GM12878 (cell line): ENCODE measurements around the gene GABRB2. TPM values are rescaled to one million over a fixed set of nuclear protein-coding genes. Genes with fewer than 3 reads are reported as not detected.

ENCODE experiments used
- ATAC-seq: fragments of 200-7000 bp; cut with Tn5 transposase; 3 replicates; pipeline ENCODE4 v1.9.1; 2020; ENCODE audit warnings: mild to moderate bottlenecking, moderate library complexity
- BruUV-seq: library from RNA; stranded (reverse); fragments of 400-500 nt; replicated peaks from 2 replicates; lab custom pipeline; 2021; lab: Mats Ljungman, UMichigan
- CTCF ChIA-PET: fragments of 300-600 bp; sonication (Branson Sonifier 250); formaldehyde crosslinking; extraction: SDS; loops from one replicate; lab custom pipeline; 2021; ENCODE audit warnings: inconsistent platforms; lab: Yijun Ruan, JAX
- POLR2A ChIA-PET: fragments of 350-600 bp; formaldehyde crosslinking; extraction: SDS; loops from one replicate; lab custom pipeline; 2021; ENCODE audit warnings: inconsistent platforms; lab: Charles Lee
- RAD21 ChIA-PET: fragments of 300-600 bp; sonication (Branson Sonifier 250); formaldehyde crosslinking; loops from one replicate; lab custom pipeline; 2023; ENCODE audit warnings: antibody characterized with exemption; ENCODE audit not compliant: unreplicated experiment; lab: Charles Lee
- SMC1A ChIA-PET: fragments of 300-600 bp; sonication (Branson Sonifier 250); formaldehyde crosslinking; loops from one replicate; lab custom pipeline; 2023; ENCODE audit not compliant: unreplicated experiment, uncharacterized antibody; lab: Charles Lee
- DNase-seq: peaks from one replicate; pipeline ENCODE4 v3.0.0-alpha.2; 2011; ENCODE audit warnings: low read depth, low spot score
- FAIRE-seq: peaks from 3 replicates; lab custom pipeline; 2011; peaks lifted over from hg19 to GRCh38; lab: Jason Lieb, UNC
- H2AFZ ChIP-seq: 2 replicates; pipeline ENCODE4 v1.6.0; 2011; ENCODE audit warnings: low read depth, low read length, control low read depth; ENCODE audit not compliant: control insufficient read depth
- H3K27ac ChIP-seq: 2 replicates; pipeline ENCODE4 v1.5.1; 2011; ENCODE audit warnings: control low read depth; ENCODE audit not compliant: control insufficient read depth, insufficient read depth
- H3K27me3 ChIP-seq, 2 experiments: replicated peaks in 1 of 2; 2 replicates each; pipeline versions ENCODE4 v1.6.0 to v1.6.1; 2011; ENCODE audit warnings: low read length in 1 of 2; ENCODE audit not compliant: control insufficient read depth in 2 of 2, insufficient read depth in 2 of 2
- H3K36me3 ChIP-seq, 2 experiments: 2 replicates each; pipeline ENCODE4 v1.5.1; 2011; ENCODE audit warnings: low read length in 1 of 2; ENCODE audit not compliant: control insufficient read depth in 2 of 2, insufficient read depth in 2 of 2
- H3K4me1 ChIP-seq: 2 replicates; pipeline ENCODE4 v1.6.1; 2011; ENCODE audit warnings: mild to moderate bottlenecking, low read length, moderate library complexity, mixed read lengths; ENCODE audit not compliant: control insufficient read depth, insufficient read depth
- H3K4me2 ChIP-seq: 2 replicates; pipeline ENCODE4 v1.6.0; 2011; ENCODE audit warnings: control low read depth; ENCODE audit not compliant: control insufficient read depth, insufficient read depth
- H3K4me3 ChIP-seq: fragments of 200-600 bp; sonication (generic); 2 replicates; pipeline ENCODE4 v1.5.1; 2016
- H3K79me2 ChIP-seq: 2 replicates; pipeline ENCODE4 v1.6.0; 2011; ENCODE audit warnings: low read length; ENCODE audit not compliant: control insufficient read depth, insufficient read depth
- H3K9ac ChIP-seq: 2 replicates; pipeline ENCODE4 v1.8.0; 2011; ENCODE audit warnings: low read length, control low read depth, mixed read lengths; ENCODE audit not compliant: control insufficient read depth, insufficient read depth
- H3K9me3 ChIP-seq: replicated peaks from 3 replicates; pipeline ENCODE4 v1.5.1; 2011; ENCODE audit warnings: mild to moderate bottlenecking, low read length; ENCODE audit not compliant: control insufficient read depth, insufficient read depth
- H4K20me1 ChIP-seq: 2 replicates; pipeline ENCODE4 v1.6.0; 2011; ENCODE audit not compliant: control insufficient read depth, insufficient read depth
- ATF7 ChIP-seq: fragments of 450-650 bp; IDR thresholded peaks from 2 replicates; pipeline ENCODE4 v1.6.1; 2016; ENCODE audit warnings: low read depth, mild to moderate bottlenecking
- BMI1 ChIP-seq: fragments of 450-650 bp; IDR thresholded peaks from 2 replicates; pipeline ENCODE4 v1.6.1; 2016; ENCODE audit warnings: mild to moderate bottlenecking, moderate library complexity, borderline replicate concordance
- IRF4 ChIP-seq: IDR thresholded peaks from 2 replicates; pipeline ENCODE4 v1.6.1; 2011; ENCODE audit warnings: low read depth, low read length
- MXI1 ChIP-seq: fragments of 150-350 bp; IDR thresholded peaks from 2 replicates; pipeline ENCODE4 v1.6.1; 2011; ENCODE audit warnings: low read depth, mild to moderate bottlenecking, inconsistent platforms, low read length, improper control_type of control experiment
- SMAD5 ChIP-seq: IDR thresholded peaks from 2 replicates; pipeline ENCODE4 v1.6.1; 2016; ENCODE audit warnings: antibody characterized with exemption, low read depth
- ZBED1 ChIP-seq: IDR thresholded peaks from 2 replicates; pipeline ENCODE4 v1.6.1; 2016; ENCODE audit warnings: borderline replicate concordance
- WGBS: methylation state at CpG from one replicate; pipeline ENCODE4 v1.1.6; 2016; ENCODE audit warnings: low lambda C conversion rate; ENCODE audit not compliant: insufficient replicate concordance, insufficient coverage; ENCODE audit errors: missing lambda C conversion rate; 5-methylcytosine and 5-hydroxymethylcytosine counted together
- in situ Hi-C: fragments of 300-500 bp; cut with MboI; formaldehyde crosslinking; loops from 9 replicates; pipeline ENCODE4 v1.14.3; 2018; ENCODE audit warnings: mixed read lengths
- intact Hi-C: fragments of 100-400 bp; cut with micrococcal nuclease; formaldehyde crosslinking; loops from one replicate; pipeline ENCODE4 v1.14.2; 2022; ENCODE audit not compliant: unreplicated experiment
- polyA plus RNA-seq, 11 experiments: library from polyadenylated mRNA; depleted of rRNA in 4 of 11; unstranded in 6 of 11; stranded (reverse) in 5 of 11; fragments of >200 nt; fragmentation: Nextera tagmentation in 4 of 11; fragmentation: Illumina TruSeq in 1 of 11; extraction: Ambion mirVana in 4 of 11; extraction: Trizol in 1 of 11; gene quantifications; 1 replicate in 1 of 11; 2 replicates in 10 of 11; pipeline versions ENCODE4 v1.2.1 to v1.2.3, GENCODE V29; 2011 to 2016; ENCODE audit warnings: inconsistent platforms in 2 of 11, missing spikeins in 2 of 11, low read depth in 1 of 11
- total RNA-seq, 4 experiments: library from RNA; depleted of rRNA in 3 of 4; stranded (reverse); fragments of >200 nt in 3 of 4; fragmentation: Illumina TruSeq in 1 of 4; extraction: Trizol in 1 of 4; gene quantifications; 2 replicates each; pipeline versions ENCODE4 v1.2.1 to v1.2.3, GENCODE V29; 2013 to 2021
- TF ChIP-seq, protein P1 (sequence below): IDR thresholded peaks from 2 replicates; pipeline ENCODE4 v1.6.1; 2012; ENCODE audit warnings: improper control_type of control experiment, low read depth, low read length; ENCODE audit not compliant: insufficient replicate concordance
- TF ChIP-seq, protein P2 (sequence below): fragments of 450-650 bp; IDR thresholded peaks from 2 replicates; pipeline ENCODE4 v1.6.1; 2017; ENCODE audit warnings: low read depth, mild to moderate bottlenecking, moderate library complexity

The GABRB2 gene
- total and polyA plus RNA-seq, 10 of the 15 experiments (the other 5 are each of a cell fraction or from before 2014, with no cell fraction given), result 0.12 to 0.85 (median 0.43) TPM

DNA sequence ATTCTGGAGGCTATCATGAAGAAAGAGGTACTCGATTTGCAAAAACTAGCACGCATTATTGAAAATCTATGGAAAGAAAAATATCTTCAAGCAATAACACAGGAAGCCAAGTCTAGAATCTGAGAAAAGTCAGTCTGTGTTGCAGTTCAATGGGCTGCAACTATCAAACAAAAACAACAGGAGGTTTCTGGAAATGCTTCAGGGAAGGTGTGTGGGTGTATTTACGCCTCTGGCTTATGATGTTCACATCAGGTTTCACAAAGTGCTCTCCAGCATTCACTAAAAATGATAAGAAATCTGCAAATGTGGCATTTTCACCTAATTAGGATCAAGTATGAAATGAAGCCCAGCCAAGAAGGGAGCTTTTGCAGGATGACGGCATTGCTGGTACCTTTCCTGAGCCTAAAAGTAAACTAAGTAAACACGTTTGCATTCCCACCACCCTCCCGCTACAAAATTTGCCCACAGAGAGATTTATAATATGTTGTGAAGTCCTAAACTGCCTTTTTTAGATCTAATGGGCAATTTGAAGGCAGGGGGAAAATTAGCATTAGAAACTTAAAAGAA, 146.4 kb downstream of the GABRB2 start:
- in situ Hi-C loops, result no loop called here
- H3K9ac ChIP-seq, result no peak overlapping the region
- no peaks in the 10 kb centered on the region for H3K79me2 ChIP-seq
- no peaks in the 10 kb centered on the region for H3K4me1 ChIP-seq
- H3K4me2 ChIP-seq, result no peak overlapping the region
- POLR2A ChIA-PET, result no interaction called here
- H3K9me3 ChIP-seq, result no peaks in the 10 kb centered on the region
- H3K27me3 ChIP-seq, result no peaks in the 10 kb centered on the region
- intact Hi-C loops, result no loop called here
- TF ChIP-seq, protein P1, sequence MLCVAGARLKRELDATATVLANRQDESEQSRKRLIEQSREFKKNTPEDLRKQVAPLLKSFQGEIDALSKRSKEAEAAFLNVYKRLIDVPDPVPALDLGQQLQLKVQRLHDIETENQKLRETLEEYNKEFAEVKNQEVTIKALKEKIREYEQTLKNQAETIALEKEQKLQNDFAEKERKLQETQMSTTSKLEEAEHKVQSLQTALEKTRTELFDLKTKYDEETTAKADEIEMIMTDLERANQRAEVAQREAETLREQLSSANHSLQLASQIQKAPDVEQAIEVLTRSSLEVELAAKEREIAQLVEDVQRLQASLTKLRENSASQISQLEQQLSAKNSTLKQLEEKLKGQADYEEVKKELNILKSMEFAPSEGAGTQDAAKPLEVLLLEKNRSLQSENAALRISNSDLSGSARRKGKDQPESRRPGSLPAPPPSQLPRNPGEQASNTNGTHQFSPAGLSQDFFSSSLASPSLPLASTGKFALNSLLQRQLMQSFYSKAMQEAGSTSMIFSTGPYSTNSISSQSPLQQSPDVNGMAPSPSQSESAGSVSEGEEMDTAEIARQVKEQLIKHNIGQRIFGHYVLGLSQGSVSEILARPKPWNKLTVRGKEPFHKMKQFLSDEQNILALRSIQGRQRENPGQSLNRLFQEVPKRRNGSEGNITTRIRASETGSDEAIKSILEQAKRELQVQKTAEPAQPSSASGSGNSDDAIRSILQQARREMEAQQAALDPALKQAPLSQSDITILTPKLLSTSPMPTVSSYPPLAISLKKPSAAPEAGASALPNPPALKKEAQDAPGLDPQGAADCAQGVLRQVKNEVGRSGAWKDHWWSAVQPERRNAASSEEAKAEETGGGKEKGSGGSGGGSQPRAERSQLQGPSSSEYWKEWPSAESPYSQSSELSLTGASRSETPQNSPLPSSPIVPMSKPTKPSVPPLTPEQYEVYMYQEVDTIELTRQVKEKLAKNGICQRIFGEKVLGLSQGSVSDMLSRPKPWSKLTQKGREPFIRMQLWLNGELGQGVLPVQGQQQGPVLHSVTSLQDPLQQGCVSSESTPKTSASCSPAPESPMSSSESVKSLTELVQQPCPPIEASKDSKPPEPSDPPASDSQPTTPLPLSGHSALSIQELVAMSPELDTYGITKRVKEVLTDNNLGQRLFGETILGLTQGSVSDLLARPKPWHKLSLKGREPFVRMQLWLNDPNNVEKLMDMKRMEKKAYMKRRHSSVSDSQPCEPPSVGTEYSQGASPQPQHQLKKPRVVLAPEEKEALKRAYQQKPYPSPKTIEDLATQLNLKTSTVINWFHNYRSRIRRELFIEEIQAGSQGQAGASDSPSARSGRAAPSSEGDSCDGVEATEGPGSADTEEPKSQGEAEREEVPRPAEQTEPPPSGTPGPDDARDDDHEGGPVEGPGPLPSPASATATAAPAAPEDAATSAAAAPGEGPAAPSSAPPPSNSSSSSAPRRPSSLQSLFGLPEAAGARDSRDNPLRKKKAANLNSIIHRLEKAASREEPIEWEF, result no peak
- TF ChIP-seq MXI1, result no peak
- no peak for TF ChIP-seq ATF7
- no peak for TF ChIP-seq ZBED1
- TF ChIP-seq SMAD5, result no peak
- no peak for TF ChIP-seq IRF4
- TF ChIP-seq, protein P2, sequence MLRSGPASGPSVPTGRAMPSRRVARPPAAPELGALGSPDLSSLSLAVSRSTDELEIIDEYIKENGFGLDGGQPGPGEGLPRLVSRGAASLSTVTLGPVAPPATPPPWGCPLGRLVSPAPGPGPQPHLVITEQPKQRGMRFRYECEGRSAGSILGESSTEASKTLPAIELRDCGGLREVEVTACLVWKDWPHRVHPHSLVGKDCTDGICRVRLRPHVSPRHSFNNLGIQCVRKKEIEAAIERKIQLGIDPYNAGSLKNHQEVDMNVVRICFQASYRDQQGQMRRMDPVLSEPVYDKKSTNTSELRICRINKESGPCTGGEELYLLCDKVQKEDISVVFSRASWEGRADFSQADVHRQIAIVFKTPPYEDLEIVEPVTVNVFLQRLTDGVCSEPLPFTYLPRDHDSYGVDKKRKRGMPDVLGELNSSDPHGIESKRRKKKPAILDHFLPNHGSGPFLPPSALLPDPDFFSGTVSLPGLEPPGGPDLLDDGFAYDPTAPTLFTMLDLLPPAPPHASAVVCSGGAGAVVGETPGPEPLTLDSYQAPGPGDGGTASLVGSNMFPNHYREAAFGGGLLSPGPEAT, result no peak
- no peak for TF ChIP-seq BMI1
- TF ChIP-seq, all 136 proteins: peak for 0
- Histone ChIP-seq H3K36me3 (no peaks in the 10 kb centered on the region), H3K4me3 (no peak overlapping the region), H2AFZ (no peak overlapping the region), H3K27ac (no peak overlapping the region), H4K20me1 (no peaks in the 10 kb centered on the region)
- ChIA-PET RAD21 (no interaction called here), CTCF (no interaction called here), SMC1A (no interaction called here)
- 45% methylated on average over 6 of the region's 6 CpGs for whole genome bisulfite sequencing
- FAIRE-seq, result no peak
- no TSS peak for BruUV-seq
- DNase-seq, result no peak
- ATAC-seq, result no peak
